Endothelial cell of umbilical vein (primary cell): ENCODE data around the gene KDR. TPM values are rescaled to one million over a fixed set of nuclear protein-coding genes. Genes with fewer than 3 reads are reported as not detected.

Experiments used
- BruUV-seq: library from RNA; stranded (reverse); fragments of 400-500 nt; replicated peaks from 2 replicates; lab custom pipeline; 2021; lab: Mats Ljungman, UMichigan
- CTCF ChIA-PET: fragments of 300-600, 350-600 bp; sonication (Branson Sonifier 250); formaldehyde crosslinking; loops from one replicate; lab custom pipeline; 2021; ENCODE audit warnings: antibody characterized with exemption, inconsistent platforms; lab: Charles Lee
- POLR2A ChIA-PET: fragments of 300-600, 350-600 bp; sonication (Branson Sonifier 250); formaldehyde crosslinking; loops from one replicate; lab custom pipeline; 2021; ENCODE audit warnings: antibody characterized with exemption, inconsistent platforms; lab: Charles Lee
- DNase-seq: peaks from one replicate; pipeline ENCODE4 v3.0.0-alpha.2; 2011; ENCODE audit warnings: low read depth, low spot score
- FAIRE-seq: peaks from 2 replicates; lab custom pipeline; 2011; peaks lifted over from hg19 to GRCh38; lab: Jason Lieb, UNC
- H2AFZ ChIP-seq: 2 replicates; pipeline ENCODE4 v1.6.0; 2012; ENCODE audit warnings: low read depth, low read length, control low read depth, inconsistent platforms
- H3K27ac ChIP-seq: 2 replicates; pipeline ENCODE4 v1.5.1; 2011; ENCODE audit warnings: low read depth, mild to moderate bottlenecking, control low read depth, low read length, moderate library complexity; ENCODE audit not compliant: insufficient read depth
- H3K27me3 ChIP-seq, 2 experiments: 2 replicates each; pipeline versions ENCODE4 v1.6.0 to v1.6.1; 2011; ENCODE audit warnings: low read length in 2 of 2, mixed read lengths in 1 of 2; ENCODE audit not compliant: control insufficient read depth in 2 of 2, insufficient read depth in 2 of 2
- H3K36me3 ChIP-seq, 2 experiments: 2 replicates in 1 of 2; 3 replicates in 1 of 2; pipeline ENCODE4 v1.5.1; 2011; ENCODE audit warnings: low read length in 2 of 2, mild to moderate bottlenecking in 1 of 2, moderate library complexity in 1 of 2; ENCODE audit not compliant: control insufficient read depth in 2 of 2, insufficient read depth in 2 of 2; ENCODE audit errors: extremely low read depth in 1 of 2
- H3K4me1 ChIP-seq: 3 replicates; pipeline ENCODE4 v1.5.1; 2011; ENCODE audit warnings: mild to moderate bottlenecking, low read length; ENCODE audit not compliant: control insufficient read depth, insufficient read depth; ENCODE audit errors: extremely low read depth
- H3K4me2 ChIP-seq: 2 replicates; pipeline ENCODE4 v1.6.1; 2011; ENCODE audit warnings: low read length, control low read depth, mixed read lengths; ENCODE audit not compliant: insufficient read depth
- H3K4me3 ChIP-seq, 3 experiments: fragments of 200-600 bp in 1 of 3; sonication (generic), shearing (Covaris generic) in 1 of 3; replicated peaks in 1 of 3; 2 replicates each; pipeline ENCODE4 v1.5.1; 2011 to 2016; ENCODE audit warnings: control low read depth in 3 of 3, low read length in 3 of 3, mild to moderate bottlenecking in 2 of 3, inconsistent platforms in 1 of 3, low read depth in 1 of 3, moderate library complexity in 1 of 3; ENCODE audit not compliant: insufficient read depth in 1 of 3
- H3K79me2 ChIP-seq: 2 replicates; pipeline ENCODE4 v1.6.0; 2012; ENCODE audit warnings: low read length, inconsistent platforms; ENCODE audit not compliant: control insufficient read depth, insufficient read depth
- H3K9ac ChIP-seq: replicated peaks from 2 replicates; pipeline ENCODE3; 2011; ENCODE audit warnings: low read length, control low read depth; ENCODE audit not compliant: insufficient read depth; ENCODE audit errors: extremely low read depth
- H3K9me1 ChIP-seq: replicated peaks from 3 replicates; pipeline ENCODE4 v1.6.0; 2011; ENCODE audit warnings: mild to moderate bottlenecking, low read length; ENCODE audit not compliant: control insufficient read depth, insufficient read depth; ENCODE audit errors: extremely low read depth
- H3K9me3 ChIP-seq: replicated peaks from 2 replicates; pipeline ENCODE4 v1.5.1; 2012; ENCODE audit warnings: low read length, inconsistent platforms; ENCODE audit not compliant: control insufficient read depth, insufficient read depth
- H4K20me1 ChIP-seq: replicated peaks from 2 replicates; pipeline ENCODE3; 2011; ENCODE audit warnings: mild to moderate bottlenecking, low read length; ENCODE audit not compliant: control insufficient read depth, insufficient read depth; ENCODE audit errors: extremely low read depth
- CTCF ChIP-seq, 2 donors: IDR thresholded peaks; 1 replicate in 1 of 2; 2 replicates in 1 of 2; pipeline ENCODE4 v1.5.1; 2011; ENCODE audit warnings: low read length in 2 of 2, mild to moderate bottlenecking in 2 of 2, moderate library complexity in 2 of 2, control low read depth in 1 of 2, inconsistent platforms in 1 of 2, low read depth in 1 of 2; ENCODE audit not compliant: insufficient read depth in 1 of 2; ENCODE audit errors: extremely low read depth in 1 of 2
- EZH2 ChIP-seq: IDR thresholded peaks from 2 replicates; pipeline ENCODE4 v1.6.1; 2012; ENCODE audit warnings: borderline replicate concordance, low read depth, mild to moderate bottlenecking, moderate library complexity, low read length, inconsistent platforms; ENCODE audit not compliant: severe bottlenecking
- FOS ChIP-seq: IDR thresholded peaks from 2 replicates; pipeline ENCODE4 v1.6.1; 2011; ENCODE audit warnings: mild to moderate bottlenecking, low read length, moderate library complexity, borderline replicate concordance; ENCODE audit not compliant: insufficient read depth
- GATA2 ChIP-seq: IDR thresholded peaks from 2 replicates; pipeline ENCODE4 v1.7.0; 2011; ENCODE audit warnings: low read depth, mild to moderate bottlenecking, moderate library complexity, mixed read lengths, low read length; ENCODE audit not compliant: insufficient read length, insufficient read depth
- JUN ChIP-seq: IDR thresholded peaks from 2 replicates; pipeline ENCODE4 v1.6.1; 2011; ENCODE audit warnings: borderline replicate concordance, low read depth; ENCODE audit not compliant: insufficient read length, insufficient read depth
- MAX ChIP-seq: IDR thresholded peaks from 2 replicates; pipeline ENCODE4 v1.6.1; 2011; ENCODE audit not compliant: insufficient read depth, insufficient read length
- MYC ChIP-seq: IDR thresholded peaks from one replicate; pipeline ENCODE4 v1.6.1; 2011; ENCODE audit warnings: mild to moderate bottlenecking, low read depth, low read length
- POLR2A ChIP-seq: IDR thresholded peaks from 2 replicates; pipeline ENCODE4 v1.6.1; 2012; ENCODE audit warnings: low read depth, mild to moderate bottlenecking, control low read depth, low read length
- POLR2AphosphoS5 ChIP-seq: IDR thresholded peaks from 2 replicates; pipeline ENCODE4 v1.6.1; 2012; ENCODE audit warnings: low read depth, mild to moderate bottlenecking, control low read depth, low read length, moderate library complexity; ENCODE audit not compliant: insufficient read depth
- dilution Hi-C: fragments of 300-500 bp; cut with MboI; formaldehyde crosslinking; loops from one replicate; pipeline ENCODE4 v1.15.0; 2019; ENCODE audit warnings: low sequenced_read_pairs; ENCODE audit not compliant: extremely low pct_ligation_motif_present
- intact Hi-C: fragments of 100-400 bp; cut with micrococcal nuclease; formaldehyde crosslinking; loops from one replicate; pipeline ENCODE4 v1.10.0; 2022
- polyA plus RNA-seq, 4 experiments: library from polyadenylated mRNA; depleted of rRNA in 3 of 4; stranded (reverse) in 3 of 4; unstranded in 1 of 4; fragments of >200 nt; gene quantifications; 2 replicates each; pipeline versions ENCODE4 v1.2.1 to v1.2.3, GENCODE V29; 2011 to 2012; ENCODE audit warnings: missing spikeins in 1 of 4
- total RNA-seq: library from RNA; stranded (reverse); gene quantifications from 2 replicates; pipeline ENCODE4 v1.2.3, GENCODE V29; 2021

Gene KDR
- total and polyA plus RNA-seq, 2 donors (not counting 3 experiments of a cell fraction or from before 2014, with no cell fraction given), result 80.5 to 145 TPM

GRCh38 chr4:55036405-55036804 lies 89.0 kb downstream of the KDR start:
- Histone ChIP-seq H3K79me2 (no peaks in the 10 kb centered on the region), H3K4me2 (no peak overlapping the region), H3K36me3 (no peaks in the 10 kb centered on the region), H3K4me1 (no peaks in the 10 kb centered on the region), H3K27me3 (peaks cover 0 to 2% of the 10 kb centered on the region in 2 experiments), H3K9me3 (no peaks in the 10 kb centered on the region), H3K9ac (no peak overlapping the region), H3K9me1 (no peaks in the 10 kb centered on the region), H4K20me1 (no peaks in the 10 kb centered on the region), H2AFZ (no peak overlapping the region), H3K27ac (no peak overlapping the region), H3K4me3 (no peak overlapping the region)
- DNase-seq (no peak), FAIRE-seq (no peak)
- BruUV-seq, result no TSS peak
- intact Hi-C loops (no loop called here), dilution Hi-C loops (no loop called here)
- ChIA-PET POLR2A (no interaction called here), CTCF (no interaction called here)
- TF ChIP-seq MAX, result no peak
- TF ChIP-seq FOS, result no peak
- no peak for TF ChIP-seq GATA2
- TF ChIP-seq CTCF (IDR thresholded peaks at IDR 0.05; ENCODE audit: extremely low read depth in 1 of 2, insufficient read depth in 1 of 2, low read depth in 1 of 2, low read length in 2 of 2), result no peak
- no peak for TF ChIP-seq POLR2AphosphoS5
- no peak for TF ChIP-seq POLR2A
- no peak for TF ChIP-seq EZH2
- TF ChIP-seq JUN, result no peak
- TF ChIP-seq MYC, result no peak
